Ishikawa (cell line): ENCODE measurements around the gene MMRN1.

Source experiments
- CEBPB ChIP-seq: IDR thresholded peaks from 2 replicates; pipeline ENCODE4 v1.6.1; 2012
- EGR1 ChIP-seq: IDR thresholded peaks from 2 replicates; pipeline ENCODE4 v1.6.1; 2012
- EP300 ChIP-seq: IDR thresholded peaks from 2 replicates; pipeline ENCODE4 v1.6.1; 2012; ENCODE audit warnings: borderline replicate concordance
- FOXM1 ChIP-seq: IDR thresholded peaks from 2 replicates; pipeline ENCODE4 v1.6.1; 2012; ENCODE audit warnings: low read depth, borderline replicate concordance
- MAX ChIP-seq: IDR thresholded peaks from 2 replicates; pipeline ENCODE4 v1.6.1; 2012
- NFIC ChIP-seq: IDR thresholded peaks from 2 replicates; pipeline ENCODE4 v1.6.1; 2012
- RAD21 ChIP-seq: IDR thresholded peaks from 2 replicates; pipeline ENCODE4 v1.6.1; 2012; ENCODE audit warnings: low read depth
- REST ChIP-seq: IDR thresholded peaks from 2 replicates; pipeline ENCODE4 v1.6.1; 2012; ENCODE audit warnings: low read depth, mild to moderate bottlenecking
- TAF1 ChIP-seq: IDR thresholded peaks from 2 replicates; pipeline ENCODE4 v1.6.1; 2012; ENCODE audit warnings: low read depth, mild to moderate bottlenecking
- TCF12 ChIP-seq: IDR thresholded peaks from 2 replicates; pipeline ENCODE4 v1.6.1; 2012; ENCODE audit warnings: low read depth
- TEAD4 ChIP-seq: IDR thresholded peaks from 2 replicates; pipeline ENCODE4 v1.6.1; 2012
- USF1 ChIP-seq: IDR thresholded peaks from 2 replicates; pipeline ENCODE4 v1.6.1; 2012
- YY1 ChIP-seq: IDR thresholded peaks from 2 replicates; pipeline ENCODE4 v1.6.1; 2012; ENCODE audit warnings: low read depth

GRCh38 chr4:89942811-89943210 is 48.2 kb downstream of the MMRN1 start:
- TF ChIP-seq EP300 (no peak), TAF1 (no peak), MAX (no peak), CEBPB (no peak), FOXM1 (no peak), RAD21 (no peak), USF1 (no peak), YY1 (no peak), REST (no peak), NFIC (no peak), TCF12 (no peak), EGR1 (no peak), TEAD4 (no peak)
